NCI-H1694 treated with DMSO at 0.1 percent for 48 hours (cell line): ENCODE measurements around the gene RGL4.
"Not testable (repeated sequence)": the region's sequence is repeated elsewhere in the genome, so short reads cannot be mapped to it uniquely, and the experiment has no call there.

Experiments used
- DNase-seq: peaks from one replicate; lab custom pipeline; 2025; lab: John Stamatoyannopoulos, UW

RGL4 gene

GRCh38 chr22:23690713-23691112 is at the start of gene RGL4:
Gene RGL4 (plus strand): TSS chr22:23691013. CDS start chr22:23692031, 1,018 bp downstream.
- no peak for DNase-seq

- DNase-seq: not testable (repeated sequence)
Measured at GRCh38 chr22:23646526-23646925, 44.3 kb upstream of the RGL4 start.

- no peak for DNase-seq
Measured at GRCh38 chr22:23649071-23649501, 41.7 kb upstream of the RGL4 start.

GRCh38 chr22:23651676-23652075 is 39.1 kb upstream of the RGL4 start:
- DNase-seq: no peak

- DNase-seq: no peak
Measured at GRCh38 chr22:23652286-23652685, 38.5 kb upstream of the RGL4 start.

GRCh38 chr22:23652711-23653110 is 38.1 kb upstream of the RGL4 start:
- DNase-seq: no peak

- DNase-seq: no peak
Measured at GRCh38 chr22:23655891-23656475, 34.8 kb upstream of the RGL4 start.

GRCh38 chr22:23657727-23658126 is 33.1 kb upstream of the RGL4 start:
- DNase-seq: no peak

GRCh38 chr22:23660381-23660780 is 30.4 kb upstream of the RGL4 start:
- DNase-seq: not testable (repeated sequence)

GRCh38 chr22:23670378-23671295 is 20.2 kb upstream of the RGL4 start:
- no peak for DNase-seq

- not testable (repeated sequence) for DNase-seq
Measured at GRCh38 chr22:23671387-23671786, 19.4 kb upstream of the RGL4 start.

- DNase-seq: not testable (repeated sequence)
Measured at GRCh38 chr22:23672307-23673049, 18.3 kb upstream of the RGL4 start.

GRCh38 chr22:23673050-23673620 is 17.7 kb upstream of the RGL4 start:
- no peak for DNase-seq

GRCh38 chr22:23673826-23674690 is 16.8 kb upstream of the RGL4 start:
- no peak for DNase-seq

- not testable (repeated sequence) for DNase-seq
Measured at GRCh38 chr22:23674886-23675501, 15.8 kb upstream of the RGL4 start.

- DNase-seq: no peak
Measured at GRCh38 chr22:23675502-23676415, 15.1 kb upstream of the RGL4 start.

GRCh38 chr22:23676841-23677700 is 13.7 kb upstream of the RGL4 start:
- DNase-seq: not testable (repeated sequence)

- no peak for DNase-seq
Measured at GRCh38 chr22:23677701-23677995, 13.2 kb upstream of the RGL4 start.

GRCh38 chr22:23678133-23678532 is 12.7 kb upstream of the RGL4 start:
- no peak for DNase-seq
